GM12873 (cell line): Measurements from ENCODE around the gene TTC39C.

ENCODE experiments used
- CTCF ChIP-seq: IDR thresholded peaks from 2 replicates; pipeline ENCODE4 v1.5.1; 2012; ENCODE audit warnings: low read depth, mild to moderate bottlenecking, moderate library complexity, low read length, control low read depth; ENCODE audit not compliant: insufficient read depth; ENCODE audit errors: missing control alignments

TTC39C gene

GRCh38 chr18:23982155-23983079 is 32.1 kb upstream of the TTC39C start:
- no peak for TF ChIP-seq CTCF

DNA sequence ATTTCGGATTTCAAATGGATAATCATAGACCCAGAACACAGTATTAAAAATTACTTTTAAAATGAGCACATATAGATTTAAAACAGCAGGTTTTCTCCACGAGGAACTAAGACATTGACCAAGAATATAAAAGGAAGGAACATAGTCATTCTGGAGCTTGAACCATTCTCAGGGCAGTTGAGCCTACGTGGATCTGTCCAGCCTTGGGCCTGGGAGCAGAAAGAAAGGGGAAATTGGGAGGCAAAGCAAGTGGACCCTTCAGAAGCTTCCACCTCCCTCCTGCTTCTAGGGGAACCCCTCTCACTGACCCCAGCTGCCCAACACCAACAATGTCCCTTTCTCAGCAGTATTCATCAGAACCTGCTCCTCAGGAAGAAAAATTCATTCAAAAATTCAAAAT is 31.4 kb upstream of the TTC39C start:
- TF ChIP-seq CTCF = no peak

DNA sequence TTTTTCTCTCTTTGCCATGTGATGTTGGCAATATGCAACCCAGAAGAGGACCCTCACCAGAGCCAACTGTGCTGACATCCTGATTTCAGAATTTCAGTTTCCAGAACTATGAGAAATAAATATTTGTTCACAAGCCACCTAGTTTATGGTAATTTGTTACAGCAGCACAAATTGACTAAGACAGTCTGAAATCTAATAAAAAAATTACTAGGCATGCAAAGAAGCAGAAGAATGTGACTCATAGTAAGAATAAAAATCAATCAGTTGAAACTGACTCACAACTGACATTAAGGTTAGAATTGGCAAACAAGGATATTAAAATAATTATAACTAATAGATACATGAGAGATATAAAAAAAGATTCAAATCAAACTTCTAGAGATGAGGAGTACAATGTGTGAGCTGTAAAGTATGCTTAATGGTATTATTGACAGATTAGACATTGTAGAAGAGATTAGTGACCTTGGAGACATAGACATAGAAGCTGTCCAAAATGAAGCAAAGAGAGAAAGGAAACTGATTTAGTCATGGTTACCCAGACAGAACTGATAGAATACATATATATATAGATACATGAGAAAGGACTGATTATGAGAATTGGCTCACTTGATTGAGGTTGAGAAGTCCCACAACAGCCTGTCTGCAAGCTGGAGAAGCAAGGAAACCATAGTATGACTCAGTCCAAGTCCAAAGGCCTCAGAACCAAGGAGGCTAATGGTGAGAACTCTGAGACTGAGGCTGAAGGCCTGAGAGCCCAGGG is 27.8 kb upstream of the TTC39C start:
- no peak for TF ChIP-seq CTCF

DNA sequence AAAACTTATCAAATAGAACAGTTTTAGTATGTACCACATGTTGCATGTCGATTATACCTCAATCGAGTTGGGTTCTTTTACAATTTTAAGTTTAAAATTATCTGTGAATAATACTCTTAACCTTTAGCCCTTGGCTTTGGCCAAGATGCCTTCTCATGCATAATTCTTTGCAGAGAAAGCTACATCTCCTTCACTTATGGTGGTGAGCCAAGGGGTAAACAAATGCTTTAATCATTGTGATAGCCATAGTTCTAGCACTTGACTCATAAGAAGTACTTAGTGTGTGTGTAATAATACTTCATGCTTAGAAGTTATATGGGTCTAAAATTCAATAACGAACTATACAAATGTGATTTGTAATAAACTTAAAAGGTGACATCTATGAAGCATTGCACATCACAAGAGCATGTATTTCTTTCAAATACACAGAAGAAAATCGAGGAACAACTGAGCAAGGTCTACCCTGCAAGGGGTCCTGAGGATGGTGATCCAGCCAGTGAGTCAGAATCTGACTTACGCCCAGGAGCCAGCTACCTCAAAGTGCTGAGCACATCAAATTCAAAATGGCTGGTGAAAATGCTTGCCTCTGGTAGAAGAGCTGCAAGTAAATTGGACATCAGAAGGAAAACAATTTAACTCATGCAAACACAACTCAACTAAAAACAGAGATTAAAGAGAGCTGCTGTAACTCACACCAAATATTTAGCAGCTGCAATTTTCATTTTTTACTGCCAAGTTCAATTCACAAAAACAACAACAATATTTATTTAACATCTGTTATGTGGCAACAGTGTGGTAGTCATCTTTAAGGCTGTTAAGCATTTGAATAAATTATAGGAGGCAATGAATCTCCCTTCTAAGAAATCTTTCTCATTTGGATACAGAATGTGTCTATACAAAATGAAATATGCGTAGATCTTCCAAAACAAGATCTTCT is 23.8 kb upstream of the TTC39C start:
- no peak for TF ChIP-seq CTCF

DNA sequence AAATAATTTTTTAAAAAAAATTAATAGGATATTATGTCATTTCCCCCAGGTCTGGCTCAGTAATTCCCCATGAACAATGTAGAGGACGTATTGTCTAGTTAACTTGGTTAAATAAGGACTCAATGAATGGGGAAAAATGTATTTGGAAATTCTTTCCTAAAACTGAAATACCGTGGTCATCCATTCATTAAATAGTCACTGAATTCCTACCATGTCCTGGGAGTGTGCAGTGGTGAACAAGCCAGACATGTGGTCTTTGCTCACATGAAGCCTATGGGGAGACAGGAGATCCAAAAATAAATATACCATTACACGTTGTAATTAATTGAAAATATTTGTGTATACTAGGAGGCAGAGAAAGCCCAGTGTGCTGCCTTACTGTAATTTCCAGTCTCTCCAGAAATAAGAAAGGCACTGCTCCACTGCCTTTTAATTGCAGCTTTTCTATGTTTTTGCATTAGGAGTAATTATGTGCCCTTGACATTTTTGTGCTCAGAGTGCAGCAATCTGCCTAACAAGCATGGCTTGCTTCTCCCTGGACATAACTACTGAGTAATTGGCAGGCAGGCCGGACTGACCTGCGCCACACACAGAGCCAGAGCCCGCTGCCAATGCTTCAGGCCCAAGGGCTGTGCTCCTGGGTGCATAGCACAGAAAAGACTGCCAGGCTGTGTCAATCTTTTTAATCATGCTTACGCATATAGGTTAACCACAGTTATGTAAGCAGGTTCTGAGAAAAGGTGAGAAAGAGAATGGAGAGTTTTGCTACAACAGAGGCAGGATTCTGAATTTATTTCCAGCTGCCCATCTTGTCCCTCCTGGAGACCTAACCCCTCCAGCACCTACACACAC is 22.2 kb upstream of the TTC39C start:
- no peak for TF ChIP-seq CTCF

GRCh38 chr18:23992941-23993280 is 21.6 kb upstream of the TTC39C start:
- TF ChIP-seq CTCF = no peak
